ENCODE measurements around the gene PTPN14.

PTPN14 gene

GRCh38 chr1:214398490-214398889 lies 152.9 kb downstream of the PTPN14 start:
- H3K36me3 ChIP-seq (ENCODE audit: control insufficient read depth in 2 of 2, insufficient read depth in 1 of 2, low read length in 2 of 2): peaks cover 0 to 31% of the 10 kb centered on the region in 2 experiments
- H3K27ac ChIP-seq (ENCODE audit: extremely low read depth, low read depth, low read length): no peak overlapping the region
- ChIA-PET CTCF (no interaction called here), POLR2A (no interaction called here)
- peaks cover 11% of the 10 kb centered on the region for H3K4me1 ChIP-seq (ENCODE audit: control insufficient read depth, insufficient read depth, low read length)
- TF ChIP-seq ZNF121 (tag by site-specific recombination; IDR thresholded peaks at IDR 0.05) (peak; percentile 52; the same call in 1 of the 2 replicates), ZNF658 (tag by site-specific recombination; IDR thresholded peaks at IDR 0.05) (no peak), ZNF433 (tag by site-specific recombination; IDR thresholded peaks at IDR 0.05; ENCODE audit: low read depth) (no peak)
- H3K9me3 ChIP-seq (ENCODE audit: control insufficient read depth, insufficient read depth, low read depth, low read length): no peaks in the 10 kb centered on the region
- no peak overlapping the region for H3K4me3 ChIP-seq (ENCODE audit: low read depth, low read length)

DNA sequence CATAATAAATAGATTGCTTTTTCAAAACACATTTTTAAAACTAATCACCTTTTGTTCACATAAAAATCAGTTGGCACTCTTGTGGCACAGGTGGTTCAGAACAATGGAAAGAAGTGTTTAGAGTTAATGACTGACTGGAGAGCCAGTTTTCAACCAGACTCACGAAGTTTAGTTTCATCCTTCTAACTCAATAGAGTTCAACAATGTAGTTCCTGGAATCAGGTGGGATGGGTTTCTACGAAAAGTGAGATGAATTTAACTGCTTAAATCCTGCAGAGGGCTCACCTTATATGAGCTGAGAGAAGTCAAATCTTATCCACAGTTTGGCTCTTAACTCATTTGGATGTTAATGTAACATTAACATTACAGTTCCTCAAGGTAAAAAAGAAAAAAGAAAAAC lies 153.9 kb downstream of the PTPN14 start:
- ChIA-PET POLR2A (interaction anchor here (1.9 kb wide), 1 partner anchor 152 kb away, joined by 5 read pairs; no protein-coding TSS in a partner anchor), CTCF (interaction anchor here (0.6 to 1.5 kb wide), 2 partner anchors 8 to 1425 kb away, joined by 3 to 4 read pairs; no protein-coding TSS in a partner anchor)
- H3K36me3 ChIP-seq (ENCODE audit: control insufficient read depth in 2 of 2, insufficient read depth in 1 of 2, low read length in 2 of 2): peaks cover 0 to 41% of the 10 kb centered on the region in 2 experiments

More for the DNA sequence above, 153.9 kb downstream of the PTPN14 start:
- no peaks in the 10 kb centered on the region for H3K9me3 ChIP-seq (ENCODE audit: control insufficient read depth, insufficient read depth, low read depth, low read length)
- TF ChIP-seq ZIC2 (tag by site-specific recombination; IDR thresholded peaks at IDR 0.05) (no peak), ZNF423 (tag by site-specific recombination; IDR thresholded peaks at IDR 0.05) (no peak), ZNF830 (tag by site-specific recombination; IDR thresholded peaks at IDR 0.05; ENCODE audit: low read depth) (no peak), REST (tag by site-specific recombination; IDR thresholded peaks at IDR 0.05) (no peak), PRDM2 (tag by site-specific recombination; IDR thresholded peaks at IDR 0.05; ENCODE audit: borderline replicate concordance) (no peak), IKZF3 (tag by site-specific recombination; IDR thresholded peaks at IDR 0.05) (no peak), ZNF473 (tag by site-specific recombination; IDR thresholded peaks at IDR 0.05) (no peak), ZFP69B (tag by site-specific recombination; IDR thresholded peaks at IDR 0.05) (no peak), ZNF555 (tag by site-specific recombination; conservative IDR thresholded peaks at IDR 0.05) (no peak), ZNF433 (tag by site-specific recombination; IDR thresholded peaks at IDR 0.05; ENCODE audit: low read depth) (no peak), BCL11A (tag by site-specific recombination; IDR thresholded peaks at IDR 0.05; ENCODE audit: low read depth) (no peak), ZXDB (tag by site-specific recombination; IDR thresholded peaks at IDR 0.05) (no peak), ZNF2 (tag by site-specific recombination; IDR thresholded peaks at IDR 0.05) (no peak), HOXA7 (CRISPR knock-in tag; IDR thresholded peaks at IDR 0.05; ENCODE audit: borderline replicate concordance) (no peak)
- TF ChIP-seq, protein P1, sequence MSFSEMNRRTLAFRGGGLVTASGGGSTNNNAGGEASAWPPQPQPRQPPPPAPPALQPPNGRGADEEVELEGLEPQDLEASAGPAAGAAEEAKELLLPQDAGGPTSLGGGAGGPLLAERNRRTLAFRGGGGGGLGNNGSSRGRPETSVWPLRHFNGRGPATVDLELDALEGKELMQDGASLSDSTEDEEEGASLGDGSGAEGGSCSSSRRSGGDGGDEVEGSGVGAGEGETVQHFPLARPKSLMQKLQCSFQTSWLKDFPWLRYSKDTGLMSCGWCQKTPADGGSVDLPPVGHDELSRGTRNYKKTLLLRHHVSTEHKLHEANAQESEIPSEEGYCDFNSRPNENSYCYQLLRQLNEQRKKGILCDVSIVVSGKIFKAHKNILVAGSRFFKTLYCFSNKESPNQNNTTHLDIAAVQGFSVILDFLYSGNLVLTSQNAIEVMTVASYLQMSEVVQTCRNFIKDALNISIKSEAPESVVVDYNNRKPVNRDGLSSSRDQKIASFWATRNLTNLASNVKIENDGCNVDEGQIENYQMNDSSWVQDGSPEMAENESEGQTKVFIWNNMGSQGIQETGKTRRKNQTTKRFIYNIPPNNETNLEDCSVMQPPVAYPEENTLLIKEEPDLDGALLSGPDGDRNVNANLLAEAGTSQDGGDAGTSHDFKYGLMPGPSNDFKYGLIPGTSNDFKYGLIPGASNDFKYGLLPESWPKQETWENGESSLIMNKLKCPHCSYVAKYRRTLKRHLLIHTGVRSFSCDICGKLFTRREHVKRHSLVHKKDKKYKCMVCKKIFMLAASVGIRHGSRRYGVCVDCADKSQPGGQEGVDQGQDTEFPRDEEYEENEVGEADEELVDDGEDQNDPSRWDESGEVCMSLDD (tag by site-specific recombination; IDR thresholded peaks at IDR 0.05): no peak
- TF ChIP-seq, protein P2, sequence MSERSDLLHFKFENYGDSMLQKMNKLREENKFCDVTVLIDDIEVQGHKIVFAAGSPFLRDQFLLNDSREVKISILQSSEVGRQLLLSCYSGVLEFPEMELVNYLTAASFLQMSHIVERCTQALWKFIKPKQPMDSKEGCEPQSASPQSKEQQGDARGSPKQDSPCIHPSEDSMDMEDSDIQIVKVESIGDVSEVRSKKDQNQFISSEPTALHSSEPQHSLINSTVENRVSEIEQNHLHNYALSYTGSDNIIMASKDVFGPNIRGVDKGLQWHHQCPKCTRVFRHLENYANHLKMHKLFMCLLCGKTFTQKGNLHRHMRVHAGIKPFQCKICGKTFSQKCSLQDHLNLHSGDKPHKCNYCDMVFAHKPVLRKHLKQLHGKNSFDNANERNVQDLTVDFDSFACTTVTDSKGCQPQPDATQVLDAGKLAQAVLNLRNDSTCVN (tag by site-specific recombination; optimal IDR thresholded peaks at IDR 0.05): no peak
- no peak overlapping the region for H3K27ac ChIP-seq (ENCODE audit: extremely low read depth, low read depth, low read length)
- no peak overlapping the region for H3K4me3 ChIP-seq (ENCODE audit: low read depth, low read length)
- H3K4me1 ChIP-seq (ENCODE audit: control insufficient read depth, insufficient read depth, low read length): peaks cover 9% of the 10 kb centered on the region

Data from HEK293 (cell line).